C4-2B (cell line): ENCODE results near the gene BMERB1.
"Not testable (repeated sequence)": the region's sequence is repeated elsewhere in the genome, so short reads cannot be mapped to it uniquely, and the experiment has no call there.

Experiments used
- H3K27ac ChIP-seq: fragments of 450-650 bp; 2 replicates; pipeline ENCODE4 v1.5.1; 2017
- CTCF ChIP-seq: fragments of 450-650 bp; conservative IDR thresholded peaks from 2 replicates; pipeline ENCODE4 v1.5.1; 2017; ENCODE audit warnings: mild to moderate bottlenecking
- ZFX ChIP-seq: fragments of 450-650 bp; IDR thresholded peaks from 2 replicates; pipeline ENCODE4 v1.6.1; 2017

The BMERB1 gene

GRCh38 chr16:15544405-15544804 is 110.0 kb downstream of the BMERB1 start:
- TF ChIP-seq CTCF (no peak), ZFX (no peak)
- H3K27ac ChIP-seq, result no peak overlapping the region

GRCh38 chr16:15545544-15545943 is 111.2 kb downstream of the BMERB1 start:
- no peak overlapping the region for H3K27ac ChIP-seq
- TF ChIP-seq CTCF (no peak), ZFX (no peak)

- not testable (repeated sequence) for H3K27ac ChIP-seq
These were observed 112.8 kb downstream of the BMERB1 start for GRCh38 chr16:15547072-15547767.

GRCh38 chr16:15547768-15548096 is 113.3 kb downstream of the BMERB1 start:
- H3K27ac ChIP-seq, result no peak overlapping the region
- TF ChIP-seq CTCF, result no peak
- TF ChIP-seq ZFX, result no peak

- TF ChIP-seq ZFX, result no peak
- no peak for TF ChIP-seq CTCF
These were observed 114.1 kb downstream of the BMERB1 start for GRCh38 chr16:15548482-15548891.

GRCh38 chr16:15552507-15552906 is 118.1 kb downstream of the BMERB1 start:
- H3K27ac ChIP-seq, result no peak overlapping the region
- no peak for TF ChIP-seq ZFX
- no peak for TF ChIP-seq CTCF

More at GRCh38 chr16:15548482-15548891, 114.1 kb downstream of the BMERB1 start:
- no peak overlapping the region for H3K27ac ChIP-seq

- TF ChIP-seq CTCF (no peak), ZFX (no peak)
- no peak overlapping the region for H3K27ac ChIP-seq
These were observed 119.1 kb downstream of the BMERB1 start for GRCh38 chr16:15553313-15554088.
